ENCODE results near the gene FAN1.

DNA sequence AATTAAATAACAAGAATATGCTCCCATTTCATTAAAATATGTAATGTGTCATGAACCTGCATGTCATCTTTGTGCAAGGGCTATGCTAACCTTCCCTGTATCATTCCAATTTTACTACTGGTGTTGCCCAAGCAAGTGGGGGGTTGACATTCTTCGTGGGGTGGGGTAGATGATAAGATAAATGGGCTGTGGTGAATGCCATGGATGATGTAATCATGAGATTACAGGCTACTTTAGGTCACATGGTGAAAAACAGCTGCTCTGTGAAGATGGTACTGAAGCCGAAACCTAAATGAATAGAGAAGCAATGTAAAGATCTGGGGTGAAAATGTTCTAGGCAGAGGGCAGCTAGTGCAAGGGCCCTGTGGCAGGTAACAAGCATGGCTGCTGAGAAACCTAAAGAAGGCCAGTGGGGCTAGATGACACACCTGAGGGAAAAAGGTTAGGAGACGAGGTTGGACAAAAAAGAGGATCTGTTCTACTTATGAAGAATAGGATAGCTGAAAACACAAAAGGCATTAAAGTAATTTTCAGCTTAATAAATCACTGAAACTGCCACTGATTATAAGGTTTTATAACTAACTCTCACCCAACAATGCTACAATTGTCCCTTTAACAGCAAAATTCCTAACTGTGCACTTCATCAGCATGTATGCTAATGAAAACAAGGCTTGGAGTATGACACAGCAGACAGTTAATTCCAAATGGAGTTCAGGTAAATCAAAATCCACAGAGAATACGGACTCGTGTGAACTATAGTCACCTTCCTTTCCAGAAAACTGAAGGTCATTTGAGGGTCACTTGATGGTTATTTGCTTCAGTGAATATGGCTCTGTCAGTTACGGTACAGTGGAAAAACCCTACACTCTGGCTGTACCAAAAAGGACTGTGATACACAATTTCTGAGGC lies 52.8 kb downstream of the FAN1 start:
- TF ChIP-seq, protein P1, sequence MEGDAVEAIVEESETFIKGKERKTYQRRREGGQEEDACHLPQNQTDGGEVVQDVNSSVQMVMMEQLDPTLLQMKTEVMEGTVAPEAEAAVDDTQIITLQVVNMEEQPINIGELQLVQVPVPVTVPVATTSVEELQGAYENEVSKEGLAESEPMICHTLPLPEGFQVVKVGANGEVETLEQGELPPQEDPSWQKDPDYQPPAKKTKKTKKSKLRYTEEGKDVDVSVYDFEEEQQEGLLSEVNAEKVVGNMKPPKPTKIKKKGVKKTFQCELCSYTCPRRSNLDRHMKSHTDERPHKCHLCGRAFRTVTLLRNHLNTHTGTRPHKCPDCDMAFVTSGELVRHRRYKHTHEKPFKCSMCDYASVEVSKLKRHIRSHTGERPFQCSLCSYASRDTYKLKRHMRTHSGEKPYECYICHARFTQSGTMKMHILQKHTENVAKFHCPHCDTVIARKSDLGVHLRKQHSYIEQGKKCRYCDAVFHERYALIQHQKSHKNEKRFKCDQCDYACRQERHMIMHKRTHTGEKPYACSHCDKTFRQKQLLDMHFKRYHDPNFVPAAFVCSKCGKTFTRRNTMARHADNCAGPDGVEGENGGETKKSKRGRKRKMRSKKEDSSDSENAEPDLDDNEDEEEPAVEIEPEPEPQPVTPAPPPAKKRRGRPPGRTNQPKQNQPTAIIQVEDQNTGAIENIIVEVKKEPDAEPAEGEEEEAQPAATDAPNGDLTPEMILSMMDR (conservative IDR thresholded peaks at IDR 0.05), result no peak
- no peak for TF ChIP-seq ZFX (IDR thresholded peaks at IDR 0.05)
